Keratinocyte (primary cell): ENCODE results near the gene ZBTB8B. TPM values are rescaled to one million over a fixed set of nuclear protein-coding genes. Genes with fewer than 3 reads are reported as not detected.

Experiments
- DNase-seq: peaks from one replicate; pipeline ENCODE4 v3.0.0-alpha.2; 2011; ENCODE audit warnings: low read depth, missing footprints, low spot score
- FAIRE-seq: peaks from 2 replicates; lab custom pipeline; 2011; peaks lifted over from hg19 to GRCh38; lab: Jason Lieb, UNC
- H2AFZ ChIP-seq: 2 replicates; pipeline ENCODE4 v1.6.0; 2012; ENCODE audit warnings: low read length, control low read depth, inconsistent platforms; ENCODE audit not compliant: control insufficient read depth
- H3K27ac ChIP-seq: 2 replicates; pipeline ENCODE4 v1.5.1; 2011; ENCODE audit warnings: low read length; ENCODE audit not compliant: control insufficient read depth, insufficient read depth
- H3K27me3 ChIP-seq: 3 replicates; pipeline ENCODE4 v1.6.0; 2011; ENCODE audit warnings: low read length; ENCODE audit not compliant: control insufficient read depth, insufficient read depth; ENCODE audit errors: extremely low read depth
- H3K36me3 ChIP-seq, 2 experiments: 2 replicates in 1 of 2; 3 replicates in 1 of 2; pipeline ENCODE4 v1.5.1; 2011; ENCODE audit warnings: low read length in 2 of 2, mild to moderate bottlenecking in 1 of 2; ENCODE audit not compliant: control insufficient read depth in 2 of 2, insufficient read depth in 2 of 2; ENCODE audit errors: extremely low read depth in 1 of 2
- H3K4me1 ChIP-seq: 3 replicates; pipeline ENCODE4 v1.5.1; 2011; ENCODE audit warnings: low read length; ENCODE audit not compliant: control insufficient read depth, insufficient read depth; ENCODE audit errors: extremely low read depth
- H3K4me2 ChIP-seq: 3 replicates; pipeline ENCODE4 v1.6.0; 2011; ENCODE audit warnings: low read depth, low read length; ENCODE audit not compliant: control insufficient read depth, insufficient read depth; ENCODE audit errors: extremely low read depth
- H3K4me3 ChIP-seq, 3 experiments: fragments of 200-600 bp in 1 of 3; sonication (generic) in 1 of 3; 2 replicates in 2 of 3; 3 replicates in 1 of 3; pipeline ENCODE4 v1.5.1; 2011 to 2016; ENCODE audit warnings: low read length in 3 of 3, mild to moderate bottlenecking in 3 of 3, control low read depth in 2 of 3, inconsistent platforms in 1 of 3, low read depth in 1 of 3, mixed read lengths in 1 of 3, mixed run types in 1 of 3, moderate library complexity in 1 of 3; ENCODE audit not compliant: control insufficient read depth in 2 of 3, insufficient read depth in 2 of 3; ENCODE audit errors: extremely low read depth in 1 of 3
- H3K79me2 ChIP-seq: 2 replicates; pipeline ENCODE4 v1.6.0; 2012; ENCODE audit warnings: low read length; ENCODE audit not compliant: control insufficient read depth, insufficient read depth
- H3K9ac ChIP-seq: 3 replicates; pipeline ENCODE4 v1.6.0; 2011; ENCODE audit warnings: low read length; ENCODE audit not compliant: control insufficient read depth, insufficient read depth; ENCODE audit errors: extremely low read depth
- H3K9me1 ChIP-seq: 3 replicates; pipeline ENCODE4 v1.6.0; 2011; ENCODE audit warnings: low read length; ENCODE audit not compliant: control insufficient read depth, insufficient read depth; ENCODE audit errors: extremely low read depth
- H3K9me3 ChIP-seq: 2 replicates; pipeline ENCODE4 v1.5.1; 2012; ENCODE audit warnings: low read depth, low read length; ENCODE audit not compliant: control insufficient read depth
- H4K20me1 ChIP-seq: 3 replicates; pipeline ENCODE4 v1.6.0; 2011; ENCODE audit warnings: low read length; ENCODE audit not compliant: control insufficient read depth, insufficient read depth; ENCODE audit errors: extremely low read depth
- EZH2 ChIP-seq: IDR thresholded peaks from one replicate; pipeline ENCODE4 v1.6.1; 2012; ENCODE audit warnings: inconsistent platforms, mild to moderate bottlenecking, low read length, moderate library complexity
- dilution Hi-C: fragments of 300-500 bp; cut with MboI; formaldehyde crosslinking; loops from one replicate; pipeline ENCODE4 v1.7.0; 2020; ENCODE audit warnings: low sequenced_read_pairs; ENCODE audit not compliant: extremely low pct_ligation_motif_present
- polyA plus RNA-seq, 5 experiments: library from polyadenylated mRNA; depleted of rRNA in 3 of 5; stranded (reverse) in 3 of 5; stranded (forward) in 1 of 5; unstranded in 1 of 5; fragments of >200 nt; gene quantifications; 1 replicate in 1 of 5; 2 replicates in 3 of 5; 3 replicates in 1 of 5; pipeline versions ENCODE4 v1.2.1 to v1.2.3, GENCODE V29; 2011 to 2012; ENCODE audit warnings: missing spikeins in 2 of 5, low read depth in 1 of 5, low replicate concordance in 1 of 5
- TF ChIP-seq, protein P1 (sequence below), 3 experiments: IDR thresholded peaks in 1 of 3; conservative IDR thresholded peaks in 1 of 3; optimal IDR thresholded peaks in 1 of 3; 2 replicates in 2 of 3; 3 replicates in 1 of 3; pipeline versions ENCODE3 to v1.5.1; 2011; ENCODE audit warnings: low read length in 3 of 3, mild to moderate bottlenecking in 3 of 3, moderate library complexity in 2 of 3, control low read depth in 1 of 3, inconsistent platforms in 1 of 3; ENCODE audit not compliant: insufficient read depth in 2 of 3; ENCODE audit errors: extremely low read depth in 1 of 3

The ZBTB8B gene
- polyA plus RNA-seq, 1 donor (not counting 4 experiments of a cell fraction or from before 2014, with no cell fraction given): not detected

DNA sequence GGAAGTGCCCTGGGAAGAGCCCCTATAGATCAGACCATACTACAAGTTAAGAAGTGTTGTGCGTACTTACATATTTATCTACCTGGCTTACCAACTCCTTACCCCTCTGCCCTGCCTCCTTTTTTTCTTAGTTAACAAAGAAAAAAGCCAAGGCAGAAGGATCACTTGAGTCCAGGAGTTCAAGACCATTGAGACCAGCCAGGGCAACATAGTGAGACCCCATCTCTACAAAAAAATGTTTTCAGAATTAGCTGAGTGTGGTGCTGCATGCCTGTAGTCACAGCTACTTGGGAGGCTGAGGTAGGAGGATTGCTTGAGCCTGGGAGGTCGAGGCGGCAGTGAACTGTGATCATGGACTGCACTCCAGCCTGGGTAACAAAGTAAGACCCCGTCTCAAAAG is 1.9 kb downstream of the ZBTB8B start:
- no peaks in the 10 kb centered on the region for H3K9me1 ChIP-seq
- peaks cover 45% of the 10 kb centered on the region for H3K27me3 ChIP-seq

GRCh38 chr1:32468791-32469190 is 3.9 kb downstream of the ZBTB8B start:
- H4K20me1 ChIP-seq: no peaks in the 10 kb centered on the region
- no peak overlapping the region for H3K27ac ChIP-seq
- H3K4me1 ChIP-seq: peaks cover 16% of the 10 kb centered on the region
- H3K4me2 ChIP-seq: no peak overlapping the region
- H3K9me3 ChIP-seq: no peaks in the 10 kb centered on the region
- no peaks in the 10 kb centered on the region for H3K9me1 ChIP-seq
- dilution Hi-C loops: no loop called here
- TF ChIP-seq, protein P1, sequence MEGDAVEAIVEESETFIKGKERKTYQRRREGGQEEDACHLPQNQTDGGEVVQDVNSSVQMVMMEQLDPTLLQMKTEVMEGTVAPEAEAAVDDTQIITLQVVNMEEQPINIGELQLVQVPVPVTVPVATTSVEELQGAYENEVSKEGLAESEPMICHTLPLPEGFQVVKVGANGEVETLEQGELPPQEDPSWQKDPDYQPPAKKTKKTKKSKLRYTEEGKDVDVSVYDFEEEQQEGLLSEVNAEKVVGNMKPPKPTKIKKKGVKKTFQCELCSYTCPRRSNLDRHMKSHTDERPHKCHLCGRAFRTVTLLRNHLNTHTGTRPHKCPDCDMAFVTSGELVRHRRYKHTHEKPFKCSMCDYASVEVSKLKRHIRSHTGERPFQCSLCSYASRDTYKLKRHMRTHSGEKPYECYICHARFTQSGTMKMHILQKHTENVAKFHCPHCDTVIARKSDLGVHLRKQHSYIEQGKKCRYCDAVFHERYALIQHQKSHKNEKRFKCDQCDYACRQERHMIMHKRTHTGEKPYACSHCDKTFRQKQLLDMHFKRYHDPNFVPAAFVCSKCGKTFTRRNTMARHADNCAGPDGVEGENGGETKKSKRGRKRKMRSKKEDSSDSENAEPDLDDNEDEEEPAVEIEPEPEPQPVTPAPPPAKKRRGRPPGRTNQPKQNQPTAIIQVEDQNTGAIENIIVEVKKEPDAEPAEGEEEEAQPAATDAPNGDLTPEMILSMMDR (optimal IDR thresholded peaks at IDR 0.05 in 1 of 3, IDR thresholded peaks at IDR 0.05 in 1 of 3, conservative IDR thresholded peaks at IDR 0.05 in 1 of 3; ENCODE audit: extremely low read depth in 1 of 3, insufficient read depth in 2 of 3, low read length in 3 of 3): no peak
- TF ChIP-seq EZH2: no peak
- H3K36me3 ChIP-seq: no peaks in the 10 kb centered on the region
- DNase-seq (no peak), FAIRE-seq (no peak)
- H3K9ac ChIP-seq: no peak overlapping the region
- H3K4me3 ChIP-seq: no peak overlapping the region
- H3K27me3 ChIP-seq: peaks cover 42% of the 10 kb centered on the region
- no peak overlapping the region for H2AFZ ChIP-seq
- H3K79me2 ChIP-seq: no peaks in the 10 kb centered on the region

More for the DNA sequence above, 1.9 kb downstream of the ZBTB8B start:
- no peak overlapping the region for H2AFZ ChIP-seq
- H3K27ac ChIP-seq: no peak overlapping the region
- H3K4me3 ChIP-seq: no peak overlapping the region
- H3K9ac ChIP-seq: no peak overlapping the region
- H3K4me1 ChIP-seq: peaks cover 16% of the 10 kb centered on the region
- no peak for DNase-seq
- TF ChIP-seq, protein P1 (optimal IDR thresholded peaks at IDR 0.05 in 1 of 3, IDR thresholded peaks at IDR 0.05 in 1 of 3, conservative IDR thresholded peaks at IDR 0.05 in 1 of 3; ENCODE audit: extremely low read depth in 1 of 3, insufficient read depth in 2 of 3, low read length in 3 of 3): no peak
- no peak for TF ChIP-seq EZH2
- no peaks in the 10 kb centered on the region for H3K9me3 ChIP-seq
- no peaks in the 10 kb centered on the region for H3K36me3 ChIP-seq
- H4K20me1 ChIP-seq: no peaks in the 10 kb centered on the region
- no peaks in the 10 kb centered on the region for H3K79me2 ChIP-seq
- no peak for FAIRE-seq
- dilution Hi-C loops: no loop called here
- H3K4me2 ChIP-seq: no peak overlapping the region
